Prostate gland (tissue), 2 donors: Measurements from ENCODE around the gene BEX1.

Experiments used
- CTCF ChIP-seq, 4 experiments: fragments of 200-600 bp in 2 of 4; fragments of 450-650 bp in 2 of 4; sonication (generic) in 2 of 4; IDR thresholded peaks; 1 replicate in 3 of 4; 2 replicates in 1 of 4; pipeline ENCODE4 v1.5.1; 2016 to 2019; ENCODE audit warnings: antibody characterized with exemption in 4 of 4, mild to moderate bottlenecking in 2 of 4, moderate library complexity in 2 of 4
- POLR2AphosphoS5 ChIP-seq: sonication (generic); formaldehyde crosslinking; IDR thresholded peaks from one replicate; pipeline ENCODE4 v1.6.1; 2017; ENCODE audit warnings: antibody characterized with exemption

GRCh38 chrX:103073467-103073866, 9.5 kb upstream of the BEX1 start:
- TF ChIP-seq CTCF (IDR thresholded peaks at IDR 0.05) (no peak), POLR2AphosphoS5 (no peak)
